ENCODE results near the gene KRT28. TPM values are rescaled to one million over a fixed set of nuclear protein-coding genes. Genes with fewer than 3 reads are reported as not detected.

KRT28 gene
- polyA plus RNA-seq (2011; rRNA removed) (not detected in 2 replicates), polyA minus RNA-seq (2011; rRNA and poly(A)+ RNA removed) (not detected in 2 replicates)

GRCh38 chr17:40799859-40800258 is at the start of gene KRT28:
Gene KRT28, minus strand, starts transcription at chr17:40799959. Its CDS starts 66 bp downstream, at chr17:40799893.
- H3K4me3 ChIP-seq (ENCODE audit: low read depth, low read length) = no peak within 1 kb of the TSS
- peaks cover 21% of the 10 kb centered on the region for H3K27me3 ChIP-seq (ENCODE audit: control insufficient read depth, insufficient read depth, low read length)
- no peak for TF ChIP-seq CTCF (IDR thresholded peaks at IDR 0.05; ENCODE audit: insufficient read depth, low read depth, low read length)
- H3K36me3 ChIP-seq (ENCODE audit: control insufficient read depth, insufficient read depth, low read length) = no peaks in the 10 kb centered on the region
- DNase-seq (ENCODE audit: low read depth) = no peak
- POLR2A ChIA-PET = no interaction called here
- CTCF ChIA-PET = interaction anchor here (2.2 kb wide), 1 partner anchor 863 kb away, joined by 8 read pairs; no protein-coding TSS in a partner anchor

GRCh38 chr17:40848583-40849235 is 49.0 kb upstream of the KRT28 start:
- Histone ChIP-seq H3K4me3 (ENCODE audit: low read depth, low read length) (no peak overlapping the region), H3K27me3 (ENCODE audit: control insufficient read depth, insufficient read depth, low read length) (no peaks in the 10 kb centered on the region), H3K36me3 (ENCODE audit: control insufficient read depth, insufficient read depth, low read length) (no peaks in the 10 kb centered on the region)
- no peak for DNase-seq (ENCODE audit: low read depth)
- no peak for TF ChIP-seq CTCF (IDR thresholded peaks at IDR 0.05; ENCODE audit: insufficient read depth, low read depth, low read length)
- ChIA-PET CTCF (interaction anchor here (0.9 to 2.4 kb wide), 5 partner anchors 649 to 814 kb away, joined by 3 to 8 read pairs (median 6); no protein-coding TSS in a partner anchor), POLR2A (no interaction called here)

- H3K36me3 ChIP-seq (ENCODE audit: control insufficient read depth, insufficient read depth, low read length) = no peaks in the 10 kb centered on the region
- CTCF ChIA-PET = interaction anchor here (1.1 to 2.4 kb wide), 3 partner anchors 10 to 816 kb away, joined by 5 to 6 read pairs (median 6); no protein-coding TSS in a partner anchor
- no peak for DNase-seq (ENCODE audit: low read depth)
- TF ChIP-seq CTCF (IDR thresholded peaks at IDR 0.05; ENCODE audit: insufficient read depth, low read depth, low read length) = no peak
- no peak overlapping the region for H3K4me3 ChIP-seq (ENCODE audit: low read depth, low read length)
- POLR2A ChIA-PET = no interaction called here
- no peaks in the 10 kb centered on the region for H3K27me3 ChIP-seq (ENCODE audit: control insufficient read depth, insufficient read depth, low read length)
These were observed 46.9 kb upstream of the KRT28 start for GRCh38 chr17:40846515-40847144.

GRCh38 chr17:40844671-40845107 is 44.9 kb upstream of the KRT28 start:
- Histone ChIP-seq H3K27me3 (ENCODE audit: control insufficient read depth, insufficient read depth, low read length) (no peaks in the 10 kb centered on the region), H3K4me3 (ENCODE audit: low read depth, low read length) (no peak overlapping the region), H3K36me3 (ENCODE audit: control insufficient read depth, insufficient read depth, low read length) (no peaks in the 10 kb centered on the region)
- ChIA-PET POLR2A (no interaction called here), CTCF (interaction anchor here (1.2 to 1.4 kb wide), 2 partner anchors 704 to 818 kb away, joined by 4 read pairs; no protein-coding TSS in a partner anchor)
- TF ChIP-seq CTCF (IDR thresholded peaks at IDR 0.05; ENCODE audit: insufficient read depth, low read depth, low read length) = no peak
- no peak for DNase-seq (ENCODE audit: low read depth)

GRCh38 chr17:40843242-40843641 is 43.5 kb upstream of the KRT28 start:
- ChIA-PET POLR2A (interaction anchor here (0.6 kb wide), 1 partner anchor 975 kb away, joined by 3 read pairs; no protein-coding TSS in a partner anchor), CTCF (interaction anchor here (1.1 to 1.5 kb wide), 2 partner anchors 819 to 822 kb away, joined by 4 read pairs; no protein-coding TSS in a partner anchor)
- DNase-seq (ENCODE audit: low read depth) = no peak
- no peaks in the 10 kb centered on the region for H3K27me3 ChIP-seq (ENCODE audit: control insufficient read depth, insufficient read depth, low read length)
- no peak overlapping the region for H3K4me3 ChIP-seq (ENCODE audit: low read depth, low read length)
- H3K36me3 ChIP-seq (ENCODE audit: control insufficient read depth, insufficient read depth, low read length) = no peaks in the 10 kb centered on the region
- TF ChIP-seq CTCF (IDR thresholded peaks at IDR 0.05; ENCODE audit: insufficient read depth, low read depth, low read length) = no peak

All from BJ (cell line).